Liver (tissue), 9 donors: ENCODE measurements around the gene WNT2. TPM values are rescaled to one million over a fixed set of nuclear protein-coding genes. Genes with fewer than 3 reads are reported as not detected.

Experiments used
- DNase-seq: peaks from one replicate; pipeline ENCODE4 v3.0.0-alpha.2; 2017; ENCODE audit warnings: low spot score
- H3K27ac ChIP-seq, 2 donors: one replicate each; pipeline ENCODE4 v1.7.0; 2013; ENCODE audit warnings: inconsistent platforms in 2 of 2, low read length in 2 of 2, control low read depth in 1 of 2, low read depth in 1 of 2, mild to moderate bottlenecking in 1 of 2
- H3K27me3 ChIP-seq, 4 donors: one replicate each; pipeline versions ENCODE4 v1.6.1 to v1.7.0; 2013; ENCODE audit warnings: low read length in 3 of 4, inconsistent platforms in 1 of 4, mild to moderate bottlenecking in 1 of 4, moderate library complexity in 1 of 4; ENCODE audit not compliant: control insufficient read depth in 4 of 4, insufficient read depth in 4 of 4
- H3K36me3 ChIP-seq, 4 donors: one replicate each; pipeline versions ENCODE4 v1.6.1 to v1.7.0; 2013; ENCODE audit warnings: low read length in 3 of 4, mild to moderate bottlenecking in 3 of 4, low read depth in 1 of 4, moderate library complexity in 1 of 4; ENCODE audit not compliant: control insufficient read depth in 4 of 4, insufficient read depth in 3 of 4
- H3K4me1 ChIP-seq, 4 donors: one replicate each; pipeline versions ENCODE4 v1.6.1 to v1.7.0; 2013; ENCODE audit warnings: low read length in 3 of 4, mild to moderate bottlenecking in 3 of 4, moderate library complexity in 1 of 4; ENCODE audit not compliant: control insufficient read depth in 4 of 4, insufficient read depth in 4 of 4
- H3K4me3 ChIP-seq, 3 donors: one replicate each; pipeline versions ENCODE4 v1.6.1 to v1.7.0; 2013; ENCODE audit warnings: low read length in 3 of 3, control low read depth in 1 of 3, low read depth in 1 of 3, mild to moderate bottlenecking in 1 of 3
- H3K9ac ChIP-seq, 2 donors: one replicate each; pipeline ENCODE4 v1.7.0; 2013; ENCODE audit warnings: low read length in 2 of 2, mild to moderate bottlenecking in 2 of 2, moderate library complexity in 2 of 2, control low read depth in 1 of 2, low read depth in 1 of 2
- H3K9me3 ChIP-seq, 4 donors: one replicate each; pipeline versions ENCODE4 v1.6.1 to v1.7.0; 2013; ENCODE audit warnings: low read length in 3 of 4; ENCODE audit not compliant: control insufficient read depth in 4 of 4
- ATF3 ChIP-seq: IDR thresholded peaks from 2 replicates; pipeline ENCODE4 v1.6.1; 2016; ENCODE audit warnings: antibody characterized with exemption
- EGR1 ChIP-seq, 2 donors: IDR thresholded peaks; 2 replicates each; pipeline ENCODE4 v1.6.1; 2016 to 2018; ENCODE audit warnings: antibody characterized with exemption in 2 of 2, low read depth in 2 of 2
- FOXA1 ChIP-seq: IDR thresholded peaks from 2 replicates; pipeline ENCODE4 v1.6.1; 2016; ENCODE audit warnings: antibody characterized with exemption
- FOXA2 ChIP-seq: IDR thresholded peaks from 2 replicates; pipeline ENCODE4 v1.6.1; 2016; ENCODE audit warnings: antibody characterized with exemption
- GABPA ChIP-seq, 2 donors: IDR thresholded peaks in 1 of 2; conservative IDR thresholded peaks in 1 of 2; 2 replicates each; pipeline ENCODE4 v1.6.1; 2016; ENCODE audit warnings: antibody characterized with exemption in 2 of 2, mild to moderate bottlenecking in 1 of 2, moderate library complexity in 1 of 2
- HNF4A ChIP-seq, 2 donors: conservative IDR thresholded peaks; 2 replicates each; pipeline ENCODE4 v1.6.1; 2016; ENCODE audit warnings: antibody characterized with exemption in 2 of 2, mild to moderate bottlenecking in 2 of 2
- HNF4G ChIP-seq: IDR thresholded peaks from 2 replicates; pipeline ENCODE4 v1.6.1; 2016; ENCODE audit warnings: antibody characterized with exemption
- JUND ChIP-seq, 2 donors: IDR thresholded peaks; 2 replicates each; pipeline ENCODE4 v1.6.1; 2016; ENCODE audit warnings: antibody characterized with exemption in 2 of 2
- NR2F2 ChIP-seq: IDR thresholded peaks from 2 replicates; pipeline ENCODE4 v1.6.1; 2016; ENCODE audit warnings: antibody characterized with exemption
- RAD21 ChIP-seq, 2 donors: IDR thresholded peaks; 2 replicates each; pipeline ENCODE4 v1.6.1; 2016; ENCODE audit warnings: antibody characterized with exemption in 2 of 2, mild to moderate bottlenecking in 2 of 2
- REST ChIP-seq: IDR thresholded peaks from 2 replicates; pipeline ENCODE4 v1.6.1; 2016; ENCODE audit warnings: antibody characterized with exemption, mild to moderate bottlenecking
- RXRA ChIP-seq, 2 donors: IDR thresholded peaks; 2 replicates each; pipeline ENCODE4 v1.6.1; 2017 to 2018; ENCODE audit warnings: antibody characterized with exemption in 2 of 2, mild to moderate bottlenecking in 1 of 2
- SP1 ChIP-seq: IDR thresholded peaks from 2 replicates; pipeline ENCODE4 v1.6.1; 2018; ENCODE audit warnings: antibody characterized with exemption, mild to moderate bottlenecking
- TAF1 ChIP-seq: conservative IDR thresholded peaks from 2 replicates; pipeline ENCODE4 v1.6.1; 2016; ENCODE audit warnings: antibody characterized with exemption, mild to moderate bottlenecking
- YY1 ChIP-seq: IDR thresholded peaks from 2 replicates; pipeline ENCODE4 v1.6.1; 2016; ENCODE audit warnings: antibody characterized with exemption, mild to moderate bottlenecking
- ZBTB33 ChIP-seq: IDR thresholded peaks from 2 replicates; pipeline ENCODE4 v1.6.1; 2016; ENCODE audit warnings: antibody characterized with exemption
- WGBS: extraction: QIAGEN DNeasy Blood & Tissue Kit; methylation state at CpG from one replicate; pipeline ENCODE4 v1.1.7; 2013; 5-methylcytosine and 5-hydroxymethylcytosine counted together
- polyA plus RNA-seq, 2 donors: library from polyadenylated mRNA; stranded (reverse) in 1 of 2; unstranded in 1 of 2; fragments of 200-250 nt in 1 of 2; fragments of >200 nt in 1 of 2; fragmentation: Nextera tagmentation in 1 of 2; extraction: Ambion mirVana in 1 of 2; gene quantifications; one replicate each; pipeline versions ENCODE4 v1.2.1 to v1.2.3, GENCODE V29; 2013 to 2015
- total RNA-seq, 2 donors: library from RNA; depleted of rRNA; stranded (reverse); fragments of >200 nt; gene quantifications; one replicate each; pipeline ENCODE4 v1.2.3, GENCODE V29; 2014
- TF ChIP-seq, protein P1 (sequence below): fragments of 150-350 bp; IDR thresholded peaks from 2 replicates; pipeline ENCODE4 v1.5.1; 2017; ENCODE audit warnings: improper control_type of control experiment, low read depth, low read length; ENCODE audit not compliant: missing input control
- TF ChIP-seq, protein P2 (sequence below): IDR thresholded peaks from 2 replicates; pipeline ENCODE4 v1.6.1; 2016; ENCODE audit warnings: antibody characterized with exemption
- donor health status: healthy.
- donor health status: healthy.
- donor health status: healthy.
- donor health status: healthy.
- donor health status: healthy.

WNT2 gene
- total and polyA plus RNA-seq, 4 donors: 1.1 to 2.0 (median 1.6) TPM

GRCh38 chr7:117279203-117279602 lies 43.7 kb downstream of the WNT2 start:
- no peak overlapping the region for H3K27ac ChIP-seq
- no peaks in the 10 kb centered on the region for H3K36me3 ChIP-seq
- no peak for TF ChIP-seq NR2F2
- no peak for TF ChIP-seq HNF4A (conservative IDR thresholded peaks at IDR 0.05)
- no peak for TF ChIP-seq RAD21 (IDR thresholded peaks at IDR 0.05)
- TF ChIP-seq FOXA2: no peak
- TF ChIP-seq JUND (IDR thresholded peaks at IDR 0.05): no peak
- TF ChIP-seq REST: no peak
- TF ChIP-seq, protein P1, sequence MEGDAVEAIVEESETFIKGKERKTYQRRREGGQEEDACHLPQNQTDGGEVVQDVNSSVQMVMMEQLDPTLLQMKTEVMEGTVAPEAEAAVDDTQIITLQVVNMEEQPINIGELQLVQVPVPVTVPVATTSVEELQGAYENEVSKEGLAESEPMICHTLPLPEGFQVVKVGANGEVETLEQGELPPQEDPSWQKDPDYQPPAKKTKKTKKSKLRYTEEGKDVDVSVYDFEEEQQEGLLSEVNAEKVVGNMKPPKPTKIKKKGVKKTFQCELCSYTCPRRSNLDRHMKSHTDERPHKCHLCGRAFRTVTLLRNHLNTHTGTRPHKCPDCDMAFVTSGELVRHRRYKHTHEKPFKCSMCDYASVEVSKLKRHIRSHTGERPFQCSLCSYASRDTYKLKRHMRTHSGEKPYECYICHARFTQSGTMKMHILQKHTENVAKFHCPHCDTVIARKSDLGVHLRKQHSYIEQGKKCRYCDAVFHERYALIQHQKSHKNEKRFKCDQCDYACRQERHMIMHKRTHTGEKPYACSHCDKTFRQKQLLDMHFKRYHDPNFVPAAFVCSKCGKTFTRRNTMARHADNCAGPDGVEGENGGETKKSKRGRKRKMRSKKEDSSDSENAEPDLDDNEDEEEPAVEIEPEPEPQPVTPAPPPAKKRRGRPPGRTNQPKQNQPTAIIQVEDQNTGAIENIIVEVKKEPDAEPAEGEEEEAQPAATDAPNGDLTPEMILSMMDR: no peak
- TF ChIP-seq GABPA (IDR thresholded peaks at IDR 0.05 in 1 of 2, conservative IDR thresholded peaks at IDR 0.05 in 1 of 2): no peak
- TF ChIP-seq ZBTB33: no peak
- no peak for TF ChIP-seq HNF4G
- no peak for TF ChIP-seq RXRA (IDR thresholded peaks at IDR 0.05)
- no peak for TF ChIP-seq SP1
- TF ChIP-seq ATF3: no peak
- no peak for TF ChIP-seq YY1
- TF ChIP-seq EGR1 (IDR thresholded peaks at IDR 0.05; ENCODE audit: low read depth in 2 of 2): no peak
- DNase-seq: no peak
- no peaks in the 10 kb centered on the region for H3K9me3 ChIP-seq
- H3K4me3 ChIP-seq: no peak overlapping the region
- no peak overlapping the region for H3K9ac ChIP-seq
- no peaks in the 10 kb centered on the region for H3K27me3 ChIP-seq
- WGBS: 80% methylated on average over 2 of the region's 2 CpGs
- H3K4me1 ChIP-seq: no peaks in the 10 kb centered on the region

DNA sequence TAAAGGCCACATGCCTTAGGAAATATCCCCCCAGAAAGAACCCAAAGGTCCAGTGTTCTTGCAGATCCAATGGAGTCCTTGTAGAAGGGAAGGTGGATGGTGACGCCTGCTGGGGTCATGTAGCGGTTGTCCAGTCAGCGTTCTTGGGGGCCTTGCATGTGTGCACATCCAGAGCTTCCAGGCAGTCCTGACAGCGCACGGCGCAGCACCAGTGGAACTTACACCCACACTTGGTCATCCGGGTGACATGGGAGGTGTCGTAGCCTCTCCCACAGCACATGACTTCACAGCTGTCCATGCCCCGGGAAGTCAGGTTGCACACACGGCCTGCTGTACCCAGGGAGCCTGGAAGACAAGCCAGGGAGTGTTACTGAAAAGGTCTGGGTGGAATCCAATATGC lies 44.8 kb downstream of the WNT2 start:
- DNase-seq: no peak
- Histone ChIP-seq H3K27me3 (no peaks in the 10 kb centered on the region), H3K4me3 (no peak overlapping the region), H3K27ac (no peak overlapping the region), H3K4me1 (no peaks in the 10 kb centered on the region), H3K9me3 (no peaks in the 10 kb centered on the region), H3K9ac (no peak overlapping the region), H3K36me3 (no peaks in the 10 kb centered on the region)
- TF ChIP-seq HNF4A (conservative IDR thresholded peaks at IDR 0.05) (no peak), HNF4G (no peak), EGR1 (IDR thresholded peaks at IDR 0.05; ENCODE audit: low read depth in 2 of 2) (no peak), FOXA2 (no peak), TAF1 (no peak), RXRA (IDR thresholded peaks at IDR 0.05) (no peak), JUND (IDR thresholded peaks at IDR 0.05) (no peak), ZBTB33 (no peak), SP1 (no peak), NR2F2 (no peak), FOXA1 (no peak), ATF3 (no peak), GABPA (IDR thresholded peaks at IDR 0.05 in 1 of 2, conservative IDR thresholded peaks at IDR 0.05 in 1 of 2) (no peak)
- TF ChIP-seq, protein P2, sequence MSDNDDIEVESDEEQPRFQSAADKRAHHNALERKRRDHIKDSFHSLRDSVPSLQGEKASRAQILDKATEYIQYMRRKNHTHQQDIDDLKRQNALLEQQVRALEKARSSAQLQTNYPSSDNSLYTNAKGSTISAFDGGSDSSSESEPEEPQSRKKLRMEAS: no peak
- TF ChIP-seq, protein P1: no peak
- 94% methylated on average over 10 of the region's 10 CpGs for WGBS
